IPS-18a (cell line): ENCODE data around the gene EGFLAM.
"Not testable (repeated sequence)": the region's sequence is repeated elsewhere in the genome, so short reads cannot be mapped to it uniquely, and the experiment has no call there.

Experiments used
- H3K27ac ChIP-seq: one replicate; pipeline ENCODE4 v1.5.1; 2013; ENCODE audit warnings: low read length
- H3K27me3 ChIP-seq: one replicate; pipeline ENCODE4 v1.6.1; 2013; ENCODE audit warnings: mild to moderate bottlenecking, low read length; ENCODE audit not compliant: control insufficient read depth, insufficient read depth
- H3K36me3 ChIP-seq: one replicate; pipeline ENCODE4 v1.6.1; 2013; ENCODE audit warnings: low read depth, low read length; ENCODE audit not compliant: control insufficient read depth
- H3K4me1 ChIP-seq: one replicate; pipeline ENCODE4 v1.6.1; 2013; ENCODE audit warnings: low read depth, low read length; ENCODE audit not compliant: control insufficient read depth
- H3K4me3 ChIP-seq: one replicate; pipeline ENCODE4 v1.5.1; 2013; ENCODE audit warnings: low read length
- H3K9ac ChIP-seq: one replicate; pipeline ENCODE4 v1.6.1; 2013; ENCODE audit warnings: mild to moderate bottlenecking, low read length, moderate library complexity
- H3K9me3 ChIP-seq: one replicate; pipeline ENCODE4 v1.6.1; 2013; ENCODE audit warnings: low read depth, low read length; ENCODE audit not compliant: control insufficient read depth

Gene EGFLAM

GRCh38 chr5:38408446-38409198, 150.3 kb downstream of the EGFLAM start:
- Histone ChIP-seq H3K9me3 (no peaks in the 10 kb centered on the region), H3K27me3 (no peaks in the 10 kb centered on the region), H3K4me3 (no peak overlapping the region), H3K27ac (no peak overlapping the region), H3K4me1 (no peaks in the 10 kb centered on the region), H3K9ac (no peak overlapping the region), H3K36me3 (no peaks in the 10 kb centered on the region)

DNA sequence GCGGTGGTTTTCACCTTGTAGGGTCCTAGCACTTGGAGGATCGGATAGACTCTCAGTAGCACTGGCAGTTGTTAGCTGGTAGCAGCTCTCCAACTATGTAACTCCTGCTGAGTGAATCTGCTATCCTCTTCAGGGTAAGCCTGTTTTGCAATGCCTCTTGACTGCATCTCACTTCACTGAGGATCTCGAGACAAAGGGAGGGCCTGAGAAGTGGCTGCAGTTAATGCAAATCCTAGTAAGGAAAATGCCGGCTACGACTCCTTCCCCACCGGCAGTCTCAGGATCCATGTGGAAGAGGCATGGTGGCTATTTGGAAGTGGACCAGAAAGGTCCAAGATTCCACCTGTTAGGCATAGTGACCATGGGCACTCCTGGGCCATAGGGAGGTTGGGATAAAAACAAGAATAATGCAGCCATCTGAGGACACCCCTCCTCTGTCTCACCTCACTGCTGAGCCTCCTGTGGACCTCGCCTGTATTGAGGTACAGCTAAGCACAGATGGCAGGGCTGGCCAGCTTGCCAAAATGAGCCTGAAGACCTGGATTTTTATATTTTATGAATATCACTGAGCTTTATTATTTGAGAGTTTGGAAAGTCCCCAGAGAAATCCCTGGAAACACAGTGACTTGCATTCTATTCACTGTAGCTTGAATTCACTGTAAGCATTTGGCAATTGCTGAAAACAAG, 152.1 kb downstream of the EGFLAM start:
- Histone ChIP-seq H3K36me3 (no peaks in the 10 kb centered on the region), H3K9ac (no peak overlapping the region), H3K27ac (no peak overlapping the region), H3K27me3 (no peaks in the 10 kb centered on the region), H3K9me3 (no peaks in the 10 kb centered on the region), H3K4me3 (no peak overlapping the region), H3K4me1 (no peaks in the 10 kb centered on the region)

DNA sequence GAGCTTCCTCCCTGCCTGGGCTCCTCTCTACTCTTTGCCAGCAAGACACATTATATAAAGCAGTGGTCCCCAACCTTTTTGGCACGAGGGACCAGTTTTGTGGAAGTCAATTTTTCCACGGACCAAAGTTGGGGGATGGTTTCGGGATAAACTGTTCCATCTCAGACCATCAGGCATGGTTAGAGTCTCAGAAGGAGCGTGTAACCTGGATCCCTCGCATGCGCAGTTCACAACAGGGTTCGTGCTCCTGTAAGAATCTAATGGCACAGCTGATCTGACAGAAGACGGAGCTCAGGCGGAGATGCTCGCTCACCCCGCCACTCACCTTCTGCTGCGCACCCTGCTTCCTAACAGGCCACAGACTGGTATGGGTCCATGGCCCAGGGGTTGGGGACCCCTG, 155.3 kb downstream of the EGFLAM start:
- no peaks in the 10 kb centered on the region for H3K9me3 ChIP-seq
- H3K9ac ChIP-seq: no peak overlapping the region
- no peaks in the 10 kb centered on the region for H3K27me3 ChIP-seq
- H3K27ac ChIP-seq: no peak overlapping the region
- no peak overlapping the region for H3K4me3 ChIP-seq
- H3K36me3 ChIP-seq: no peaks in the 10 kb centered on the region
- H3K4me1 ChIP-seq: peaks cover 10% of the 10 kb centered on the region

DNA sequence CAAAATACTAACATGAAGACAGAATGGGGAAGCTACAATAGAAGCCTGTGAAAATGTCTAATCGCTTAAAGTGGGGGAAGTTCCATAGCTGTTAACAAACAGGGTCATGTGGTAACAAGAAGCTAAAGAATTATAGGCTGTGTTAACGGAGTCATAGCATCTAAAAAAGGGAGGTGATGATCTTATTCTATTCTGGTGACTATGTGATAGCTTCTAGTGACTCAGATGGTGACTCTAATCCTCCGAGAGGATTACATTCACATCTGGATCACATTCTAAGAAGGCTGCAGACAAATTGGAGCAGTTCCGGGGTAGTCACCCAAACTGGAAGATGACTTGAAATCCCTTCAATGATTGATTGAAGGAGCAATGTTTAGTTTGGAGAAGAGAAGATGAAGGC, 156.0 kb downstream of the EGFLAM start:
- Histone ChIP-seq H3K9me3 (no peaks in the 10 kb centered on the region), H3K36me3 (no peaks in the 10 kb centered on the region), H3K27ac (no peak overlapping the region), H3K4me1 (peaks cover 10% of the 10 kb centered on the region), H3K9ac (no peak overlapping the region), H3K27me3 (no peaks in the 10 kb centered on the region), H3K4me3 (no peak overlapping the region)

- H3K9ac ChIP-seq, H3K9me3 ChIP-seq, H3K27ac ChIP-seq, H3K36me3 ChIP-seq, H3K4me3 ChIP-seq, H3K27me3 ChIP-seq: not testable (repeated sequence)
- peaks cover 10% of the 10 kb centered on the region for H3K4me1 ChIP-seq
Observed at GRCh38 chr5:38415772-38416171, 157.4 kb downstream of the EGFLAM start.

- H3K36me3 ChIP-seq: no peaks in the 10 kb centered on the region
- no peak overlapping the region for H3K9ac ChIP-seq
- H3K27me3 ChIP-seq: no peaks in the 10 kb centered on the region
- H3K9me3 ChIP-seq: no peaks in the 10 kb centered on the region
- peaks cover 10% of the 10 kb centered on the region for H3K4me1 ChIP-seq
- H3K27ac ChIP-seq: no peak overlapping the region
- H3K4me3 ChIP-seq: no peak overlapping the region
Observed at GRCh38 chr5:38417658-38418017, 159.3 kb downstream of the EGFLAM start.

DNA sequence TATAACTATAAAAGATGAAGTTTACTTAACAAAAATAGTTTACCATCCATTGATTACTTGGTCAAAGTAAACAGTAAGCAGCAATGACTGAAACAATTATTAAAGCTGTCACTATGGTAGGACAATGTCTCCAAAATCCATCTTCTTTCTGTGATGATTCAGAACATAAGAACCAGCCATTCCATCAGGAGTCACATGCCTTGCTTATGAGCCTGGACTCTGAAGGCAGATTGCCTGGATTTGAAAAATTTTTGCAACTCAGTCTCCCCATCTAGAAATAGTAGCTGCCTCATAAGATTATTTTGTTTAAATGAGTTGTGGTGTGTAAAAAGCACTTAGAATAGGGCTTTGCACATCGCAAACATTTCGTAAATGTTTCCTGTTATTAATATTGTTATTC, 161.9 kb downstream of the EGFLAM start:
- H3K9me3 ChIP-seq: no peaks in the 10 kb centered on the region
- H3K27me3 ChIP-seq: no peaks in the 10 kb centered on the region
- H3K27ac ChIP-seq: no peak overlapping the region
- H3K36me3 ChIP-seq: no peaks in the 10 kb centered on the region
- H3K4me3 ChIP-seq: no peak overlapping the region
- no peak overlapping the region for H3K9ac ChIP-seq
- H3K4me1 ChIP-seq: peaks cover 10% of the 10 kb centered on the region

DNA sequence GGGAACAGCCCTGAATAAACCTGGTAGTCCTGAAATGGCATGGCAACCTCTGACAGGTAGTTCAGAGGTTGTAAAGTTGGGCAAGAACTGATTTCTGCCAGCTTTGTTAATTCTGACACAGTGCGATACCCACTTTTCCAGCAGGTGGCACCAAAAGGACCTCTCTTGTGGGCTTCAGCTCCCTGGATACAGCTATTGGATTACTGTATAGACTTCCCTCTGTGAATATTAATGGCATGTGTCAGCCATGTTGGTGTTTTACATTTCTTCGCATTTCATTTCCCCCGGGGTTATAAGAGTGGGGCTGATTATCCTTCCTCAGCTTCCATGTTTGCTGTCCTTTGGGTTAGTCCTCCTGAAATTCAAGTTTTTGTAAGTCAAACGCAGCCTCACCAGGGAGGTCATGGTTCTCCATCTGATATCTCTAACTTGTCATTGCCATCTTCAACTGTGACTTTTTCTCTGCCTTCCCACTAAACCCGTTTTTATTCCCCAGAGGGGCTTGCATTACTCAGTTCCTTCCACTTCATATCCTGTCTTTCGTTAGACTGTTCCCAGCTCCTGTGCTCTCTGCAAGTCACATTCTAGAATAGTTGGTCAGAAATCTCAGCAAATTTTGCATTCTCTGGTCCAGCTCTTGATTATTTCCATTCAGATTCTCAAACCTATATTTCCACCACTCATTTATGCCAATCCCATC, 162.5 kb downstream of the EGFLAM start:
- no peak overlapping the region for H3K9ac ChIP-seq
- no peak overlapping the region for H3K27ac ChIP-seq
- H3K9me3 ChIP-seq: no peaks in the 10 kb centered on the region
- H3K4me3 ChIP-seq: no peak overlapping the region
- H3K27me3 ChIP-seq: no peaks in the 10 kb centered on the region
- H3K4me1 ChIP-seq: peaks cover 10% of the 10 kb centered on the region
- no peaks in the 10 kb centered on the region for H3K36me3 ChIP-seq

- Histone ChIP-seq H3K4me3 (no peak overlapping the region), H3K9ac (no peak overlapping the region), H3K36me3 (no peaks in the 10 kb centered on the region), H3K9me3 (no peaks in the 10 kb centered on the region), H3K4me1 (peaks cover 2% of the 10 kb centered on the region), H3K27ac (no peak overlapping the region), H3K27me3 (no peaks in the 10 kb centered on the region)
Observed at GRCh38 chr5:38422622-38423021, 164.3 kb downstream of the EGFLAM start.

DNA sequence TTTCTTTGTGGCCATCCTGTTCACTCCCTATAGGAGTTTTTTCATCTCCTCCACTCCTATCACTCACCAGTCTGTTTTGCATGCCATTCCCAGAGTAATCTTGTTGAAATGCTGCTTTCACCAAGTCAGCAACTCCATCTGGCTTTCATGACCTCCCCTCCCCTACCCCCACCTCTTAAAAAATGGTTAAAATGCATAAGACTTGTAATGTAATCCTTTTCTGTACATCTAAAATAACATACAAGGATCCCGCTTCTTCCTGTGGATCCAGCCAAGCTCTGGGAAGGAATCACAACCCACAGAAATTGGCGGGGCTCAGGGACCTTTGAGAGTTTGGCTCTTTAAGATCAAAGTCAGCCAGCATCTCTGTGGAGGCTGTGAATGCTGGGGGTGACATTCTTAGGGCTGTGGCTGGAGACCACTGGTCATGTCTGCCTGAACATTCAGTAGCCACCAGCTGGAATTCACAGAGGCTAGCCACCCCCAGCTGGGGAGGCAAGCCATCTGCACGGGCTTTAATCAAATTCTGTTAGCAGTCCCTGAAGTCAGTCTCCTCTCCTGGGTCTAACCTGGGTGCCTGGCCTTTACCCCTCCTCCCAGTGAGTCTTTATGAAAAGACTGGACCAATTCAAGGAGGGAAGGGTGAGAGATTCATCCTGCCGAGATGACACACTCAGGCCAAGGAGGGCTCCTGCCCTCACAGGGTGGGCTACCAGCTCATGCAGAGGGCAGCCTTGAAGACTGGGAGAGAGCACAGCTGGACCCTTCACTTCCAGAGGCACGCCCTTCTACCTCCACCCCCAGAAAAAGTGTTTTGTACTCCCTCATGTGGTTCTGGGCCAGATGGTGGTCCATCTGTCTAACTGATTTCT, 165.2 kb downstream of the EGFLAM start:
- H3K9me3 ChIP-seq: no peaks in the 10 kb centered on the region
- no peak overlapping the region for H3K27ac ChIP-seq
- H3K27me3 ChIP-seq: no peaks in the 10 kb centered on the region
- H3K4me3 ChIP-seq: no peak overlapping the region
- H3K9ac ChIP-seq: no peak overlapping the region
- no peaks in the 10 kb centered on the region for H3K36me3 ChIP-seq
- H3K4me1 ChIP-seq: no peaks in the 10 kb centered on the region
